HG03103 (cell line): ENCODE measurements around the gene MLPH.
"Not testable (repeated sequence)": the region's sequence is repeated elsewhere in the genome, so short reads cannot be mapped to it uniquely, and the experiment has no call there.

Experiments used
- ATAC-seq: cut with Tn5 transposase; IDR thresholded peaks from one replicate; pipeline ENCODE4 v1.9.1; 2021; ENCODE audit warnings: low read depth; ENCODE audit not compliant: unreplicated experiment

The MLPH gene

DNA sequence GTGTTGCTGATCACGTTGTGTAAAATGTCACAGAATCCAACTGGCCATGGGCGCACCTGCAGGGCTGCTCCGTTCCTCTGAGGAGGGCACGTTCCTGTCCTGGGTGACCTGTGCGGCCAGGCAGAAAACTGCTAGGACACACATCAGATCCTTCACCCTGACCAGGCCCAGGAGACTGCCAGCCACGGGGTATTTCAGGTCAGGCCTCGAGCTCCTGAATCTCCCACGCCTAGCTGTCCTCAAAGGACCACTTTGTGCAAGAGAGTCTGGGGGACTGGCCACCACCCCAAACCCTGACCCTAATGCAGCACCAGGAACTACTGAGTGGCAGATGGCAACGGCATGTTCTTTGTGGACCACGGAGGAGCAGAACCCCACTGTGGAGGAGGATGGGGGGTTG lies 90.4 kb downstream of the MLPH start:
- no peak for ATAC-seq

DNA sequence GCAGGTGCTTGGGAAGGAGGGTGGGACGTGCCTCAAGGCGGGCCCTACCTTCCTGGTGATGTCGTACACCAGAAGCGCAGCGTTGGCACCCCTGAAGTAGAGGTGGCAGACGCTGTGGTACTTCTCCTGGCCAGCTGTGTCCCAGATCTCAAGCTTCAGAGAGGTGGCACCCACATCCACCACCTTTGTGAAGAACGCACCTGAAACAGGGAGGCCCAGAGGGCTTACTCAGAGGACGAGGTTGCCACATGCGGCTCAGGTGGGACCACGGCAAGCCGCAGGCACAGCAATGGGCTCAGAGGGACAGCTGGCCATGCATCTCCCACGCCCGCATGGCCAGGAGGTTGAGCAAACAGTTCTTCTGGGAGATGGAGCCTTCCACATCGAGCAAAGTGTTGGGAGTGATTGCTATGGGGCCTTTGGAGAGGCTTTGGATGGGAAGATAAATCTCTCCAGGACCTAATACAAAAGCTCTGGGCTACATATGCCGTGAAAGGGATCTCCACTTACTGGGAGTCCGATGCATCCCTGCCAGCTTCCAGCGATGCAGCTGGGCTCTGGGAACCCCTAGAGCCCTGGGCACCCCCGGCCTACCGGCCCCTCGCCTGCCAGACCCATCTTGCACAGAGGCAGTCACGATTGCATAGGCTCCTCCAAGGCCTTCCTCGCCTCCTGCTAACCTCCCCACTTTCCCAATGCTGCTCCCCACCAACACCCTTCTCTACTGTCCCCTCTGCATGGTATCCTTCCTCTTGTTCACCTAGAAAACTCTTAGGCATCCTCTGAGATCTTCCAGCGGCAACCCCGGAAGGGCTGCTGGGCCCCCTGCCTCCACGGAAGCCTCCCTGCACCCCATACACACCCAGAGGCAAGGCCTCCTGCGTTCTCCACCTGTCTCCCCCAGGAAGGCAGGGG lies 91.2 kb downstream of the MLPH start:
- ATAC-seq, result no peak

GRCh38 chr2:237581326-237581725 lies 94.3 kb downstream of the MLPH start:
- ATAC-seq, result no peak

GRCh38 chr2:237581751-237582746 lies 95.0 kb downstream of the MLPH start:
- ATAC-seq, result no peak

- no peak for ATAC-seq
Observed at GRCh38 chr2:237583385-237584295, 96.6 kb downstream of the MLPH start.

- no peak for ATAC-seq
Observed at GRCh38 chr2:237585590-237586221, 98.7 kb downstream of the MLPH start.

DNA sequence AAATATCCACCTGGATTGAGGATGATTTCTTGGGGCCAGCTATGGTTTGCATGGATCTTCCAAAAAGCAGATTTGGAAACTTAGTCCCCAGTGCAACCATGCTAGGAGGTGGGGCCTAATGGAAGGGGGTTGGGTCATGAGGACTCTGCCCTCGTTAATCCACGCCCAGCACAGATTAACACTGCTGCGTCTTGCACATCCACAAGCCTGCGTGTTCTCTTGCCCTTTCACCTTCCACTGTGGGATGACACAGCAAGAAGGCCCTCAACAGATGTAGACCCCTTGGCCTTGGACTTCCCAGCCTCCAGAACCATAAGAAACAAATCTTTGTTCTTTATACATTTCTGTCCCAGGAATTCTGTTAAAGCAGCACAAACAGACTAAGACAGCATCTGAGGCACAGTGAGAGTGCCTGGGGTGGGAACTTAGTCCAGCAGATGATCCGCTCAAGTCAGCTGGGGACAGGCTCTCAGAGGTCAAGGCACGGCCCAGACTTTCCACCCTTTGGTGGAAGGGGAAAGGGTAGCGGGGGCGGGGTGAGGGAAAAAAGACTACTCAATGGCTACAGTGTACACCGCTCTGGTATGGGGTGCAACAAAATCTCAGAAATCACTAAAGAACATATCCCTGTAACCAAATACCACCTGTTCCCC lies 101.1 kb downstream of the MLPH start:
- no peak for ATAC-seq

GRCh38 chr2:237590272-237591140 lies 103.5 kb downstream of the MLPH start, which contains the start of gene RAB17:
Gene RAB17 (minus strand): TSS chr2:237590734. CDS start chr2:237586154, 4,580 bp downstream.
- ATAC-seq, result no peak

GRCh38 chr2:237591141-237591881 lies 104.3 kb downstream of the MLPH start:
- ATAC-seq, result no peak

DNA sequence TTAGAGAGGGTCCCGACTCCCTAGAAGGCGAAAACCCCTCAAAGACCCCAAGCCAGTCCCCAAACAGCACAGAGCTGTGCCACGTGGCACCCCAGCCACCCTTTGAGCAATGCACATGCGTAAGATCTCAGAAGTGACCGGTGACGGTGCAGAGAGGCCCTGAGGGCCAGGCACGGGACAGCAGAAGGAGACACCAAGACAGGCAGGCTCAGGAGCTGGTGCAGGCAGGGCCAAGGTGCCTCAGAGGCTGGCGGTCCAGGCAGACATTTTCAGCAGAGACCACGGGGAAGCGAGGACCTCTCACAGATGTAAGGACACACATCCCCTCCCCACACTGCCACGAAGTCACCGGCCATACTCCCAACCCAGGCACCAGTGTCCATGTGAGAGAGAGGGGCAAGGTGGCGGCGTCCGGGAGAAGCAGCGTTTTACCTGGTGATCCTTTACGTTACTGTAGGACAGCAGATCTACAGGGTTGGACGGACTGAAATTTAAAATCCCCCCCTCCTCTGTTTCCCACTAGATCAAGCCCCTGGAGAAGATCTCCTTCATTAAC lies 105.5 kb downstream of the MLPH start:
- no peak for ATAC-seq

- no peak for ATAC-seq
Observed at GRCh38 chr2:237593036-237593435, 106.0 kb downstream of the MLPH start.

GRCh38 chr2:237593596-237594320 lies 106.7 kb downstream of the MLPH start:
- no peak for ATAC-seq

- ATAC-seq, result no peak
Observed at GRCh38 chr2:237594514-237594871, 107.4 kb downstream of the MLPH start.

DNA sequence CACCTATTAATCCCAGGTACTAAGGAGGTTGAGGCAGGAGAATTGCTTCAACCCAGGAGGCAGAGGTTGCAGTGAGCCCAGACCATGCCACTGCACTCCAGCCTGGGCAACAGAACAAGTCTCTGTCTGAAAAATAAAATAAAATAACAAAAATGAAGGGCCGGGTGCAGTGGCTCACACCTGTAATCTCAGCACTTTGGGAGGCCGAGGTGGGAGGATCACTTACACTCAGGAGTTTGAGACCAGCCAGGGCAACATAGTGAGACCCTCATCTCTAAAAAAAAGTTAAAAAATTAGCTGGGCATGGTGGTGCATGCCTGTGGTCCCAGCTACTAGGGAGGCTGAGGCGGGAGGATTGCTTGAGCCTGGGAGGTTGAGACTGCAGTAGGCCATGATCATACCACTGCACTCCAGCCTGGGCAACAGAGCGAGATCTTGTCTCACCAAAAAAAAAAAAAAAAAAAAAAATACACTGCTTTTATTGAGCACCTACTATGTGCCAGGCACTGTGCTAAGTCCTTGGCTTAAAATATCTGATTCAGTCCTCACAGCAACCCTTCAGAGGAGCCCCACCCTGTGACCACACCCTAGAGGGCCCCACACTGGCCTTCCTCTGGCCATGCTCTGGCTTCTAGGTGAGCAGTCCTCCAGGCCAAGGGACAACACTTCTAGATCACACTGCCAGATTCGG lies 108.9 kb downstream of the MLPH start:
- ATAC-seq, result not testable (repeated sequence)

DNA sequence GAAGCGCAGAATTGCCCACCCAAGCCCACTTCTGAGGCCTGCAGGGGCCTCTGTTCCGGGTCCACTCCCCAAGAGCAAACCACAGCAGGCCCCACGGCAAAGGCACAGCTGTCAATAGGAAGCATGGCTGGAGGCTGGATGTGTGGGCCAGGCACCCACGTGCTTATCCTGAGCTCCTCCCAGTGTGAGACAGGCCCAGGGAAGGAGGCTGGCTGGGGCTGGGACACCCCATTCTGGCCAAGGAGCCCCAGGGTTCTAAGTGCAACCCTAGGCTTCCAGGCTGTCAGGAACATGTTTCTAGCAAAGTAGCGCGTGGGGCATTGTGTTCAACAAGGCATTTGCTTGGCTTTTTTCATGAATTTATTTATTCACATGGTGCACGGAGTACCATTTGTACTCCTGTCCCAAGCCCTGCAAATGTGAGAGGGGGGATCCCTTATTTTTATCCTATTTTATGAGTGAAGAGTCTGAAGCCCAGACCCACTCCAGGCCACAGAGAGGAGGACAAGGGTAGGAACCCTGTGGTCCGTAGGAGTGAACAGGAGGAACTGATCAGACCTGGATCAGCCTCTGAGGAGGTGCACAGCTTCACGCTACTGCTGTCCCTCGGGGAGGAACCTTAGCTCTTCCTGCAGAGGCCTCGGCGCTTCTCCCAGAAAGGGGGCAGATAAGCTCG lies 109.6 kb downstream of the MLPH start:
- ATAC-seq, result no peak
